IgD-negative memory B cell (primary cell): ENCODE data around the gene IQSEC1. TPM values are rescaled to one million over a fixed set of nuclear protein-coding genes. Genes with fewer than 3 reads are reported as not detected.

Experiments
- H3K27ac Mint-ChIP-seq, 3 donors: one replicate each; pipeline ENCODE4 v1.8.0; 2020 to 2022; ENCODE audit warnings: mild to moderate bottlenecking in 3 of 3, mixed read lengths in 3 of 3, moderate library complexity in 1 of 3
- H3K27me3 Mint-ChIP-seq: one replicate; pipeline ENCODE4 v1.8.0; 2021; ENCODE audit warnings: mixed read lengths
- H3K36me3 Mint-ChIP-seq: one replicate; pipeline ENCODE4 v1.8.0; 2020; ENCODE audit warnings: mild to moderate bottlenecking, mixed read lengths
- H3K4me1 Mint-ChIP-seq, 3 donors: one replicate each; pipeline ENCODE4 v1.8.0; 2020 to 2022; ENCODE audit warnings: mixed read lengths in 3 of 3, mild to moderate bottlenecking in 1 of 3
- H3K4me3 Mint-ChIP-seq, 4 donors: one replicate each; pipeline ENCODE4 v1.8.0; 2020 to 2022; ENCODE audit warnings: mild to moderate bottlenecking in 4 of 4, mixed read lengths in 4 of 4, moderate library complexity in 3 of 4
- H3K9me3 Mint-ChIP-seq, 3 donors: one replicate each; pipeline ENCODE4 v1.8.0; 2020 to 2021; ENCODE audit warnings: mixed read lengths in 3 of 3, mild to moderate bottlenecking in 1 of 3
- polyA plus RNA-seq: library from polyadenylated mRNA; unstranded; fragments of 300-500 nt; fragmentation: Illumina TruSeq; gene quantifications from one replicate; pipeline ENCODE4 v1.2.3, GENCODE V29; 2021

The IQSEC1 gene
- polyA plus RNA-seq, 1 donor from 2014 or later, result 52.5 TPM

DNA sequence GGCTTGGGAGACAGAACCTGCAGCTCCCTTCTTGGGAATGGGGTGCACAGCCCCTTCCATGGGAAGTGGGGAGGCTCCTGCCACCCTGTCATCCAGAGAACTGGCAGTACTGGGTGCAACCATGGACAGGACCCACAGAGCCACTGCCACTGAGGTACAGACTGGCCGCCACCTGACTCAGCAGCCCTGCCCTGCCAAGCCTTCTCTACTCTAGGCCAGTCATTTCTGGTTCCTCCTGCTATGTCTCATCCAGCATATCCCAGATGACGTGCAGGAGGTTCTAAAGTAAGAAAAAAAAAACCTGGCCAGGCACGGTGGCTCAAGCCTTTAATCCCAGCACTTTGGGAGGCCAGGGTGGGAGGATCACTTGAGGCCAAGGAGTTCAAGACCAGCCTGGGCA lies 155.0 kb downstream of the IQSEC1 start:
- Mint-ChIP-seq H3K9me3 (no peaks in the 10 kb centered on the region), H3K27me3 (no peaks in the 10 kb centered on the region), H3K27ac (no peak overlapping the region), H3K36me3 (no peaks in the 10 kb centered on the region), H3K4me3 (no peak overlapping the region), H3K4me1 (peaks cover 3 to 7% (median 3%) of the 10 kb centered on the region in 3 donors)

DNA sequence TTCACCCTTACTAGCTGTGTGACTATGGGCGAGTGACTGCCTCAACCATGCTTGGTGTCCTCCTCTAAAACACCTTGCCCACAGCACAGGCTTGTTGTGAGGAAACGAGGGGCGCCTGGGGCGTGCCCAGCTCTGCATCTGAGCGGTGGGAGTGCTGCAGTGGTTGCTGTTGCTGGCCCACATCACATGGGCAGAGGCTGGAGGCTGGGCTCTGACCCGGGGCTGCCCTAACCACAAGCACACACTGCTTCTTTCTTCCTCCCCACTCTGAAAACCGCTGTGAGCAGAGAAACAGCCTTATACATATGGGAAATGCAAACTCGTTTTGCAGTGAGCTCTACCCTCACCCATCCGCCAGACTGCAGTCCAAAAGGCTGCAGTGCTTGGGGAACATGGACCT lies 157.1 kb downstream of the IQSEC1 start:
- Mint-ChIP-seq H3K9me3 (no peaks in the 10 kb centered on the region), H3K4me3 (no peak overlapping the region), H3K27ac (peak overlapping the region; percentile 23 to 73 (median 35)), H3K27me3 (no peaks in the 10 kb centered on the region), H3K4me1 (peaks cover 0 to 7% (median 3%) of the 10 kb centered on the region in 3 donors), H3K36me3 (no peaks in the 10 kb centered on the region)

DNA sequence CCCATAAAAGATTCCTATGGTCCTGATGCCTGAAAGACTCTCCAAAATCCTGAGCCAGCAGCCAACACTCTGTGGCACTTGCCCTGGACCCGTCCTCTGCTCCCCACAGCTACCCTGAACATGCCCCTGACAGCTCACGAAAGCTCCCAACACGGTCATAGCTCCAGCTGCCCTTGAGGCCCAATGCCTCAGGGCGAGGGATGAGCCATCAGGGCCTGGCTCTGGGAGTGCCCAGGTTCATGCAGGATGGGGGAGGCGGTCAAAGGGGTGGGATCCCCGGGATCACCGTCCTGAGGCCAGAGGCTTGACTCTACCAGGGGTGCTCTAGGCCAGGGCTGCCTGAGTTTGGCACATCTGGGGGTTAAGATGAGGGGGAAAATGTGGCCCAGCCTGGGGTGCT lies 159.1 kb downstream of the IQSEC1 start:
- Mint-ChIP-seq H3K27ac (peak overlapping the region in 1 of 3 donors; percentile 53), H3K4me1 (peaks cover 0 to 7% (median 3%) of the 10 kb centered on the region in 3 donors), H3K36me3 (no peaks in the 10 kb centered on the region), H3K27me3 (no peaks in the 10 kb centered on the region), H3K9me3 (no peaks in the 10 kb centered on the region), H3K4me3 (no peak overlapping the region)

DNA sequence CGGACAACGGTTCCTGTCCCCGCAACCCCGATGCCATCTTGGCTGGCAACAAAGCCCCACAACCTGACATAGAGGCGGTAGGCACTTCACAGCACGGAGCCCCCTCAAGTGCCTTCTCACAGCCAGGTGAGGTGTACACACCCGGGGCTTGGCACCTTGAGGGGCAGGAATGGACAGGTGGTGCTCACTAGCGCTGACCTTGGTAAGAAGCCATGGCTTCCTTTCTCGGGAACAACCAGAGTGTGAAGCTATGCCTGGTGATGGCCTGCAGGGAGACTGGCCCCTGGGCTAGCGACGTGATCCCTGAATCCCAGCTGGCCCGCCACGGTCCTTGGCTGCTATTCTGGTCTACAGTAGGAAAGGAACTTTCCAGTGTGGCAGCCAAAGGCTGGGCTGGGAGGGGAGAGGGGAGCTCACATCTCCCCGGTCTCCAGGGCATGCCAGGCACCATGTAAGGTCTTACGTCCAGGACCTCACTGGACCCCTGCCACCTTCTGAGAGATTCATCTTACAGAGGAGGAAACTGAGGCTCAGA lies 161.3 kb downstream of the IQSEC1 start:
- Mint-ChIP-seq H3K36me3 (no peaks in the 10 kb centered on the region), H3K4me3 (no peak overlapping the region), H3K27ac (no peak overlapping the region), H3K9me3 (no peaks in the 10 kb centered on the region), H3K4me1 (peaks cover 0 to 4% (median 1%) of the 10 kb centered on the region in 3 donors), H3K27me3 (no peaks in the 10 kb centered on the region)

DNA sequence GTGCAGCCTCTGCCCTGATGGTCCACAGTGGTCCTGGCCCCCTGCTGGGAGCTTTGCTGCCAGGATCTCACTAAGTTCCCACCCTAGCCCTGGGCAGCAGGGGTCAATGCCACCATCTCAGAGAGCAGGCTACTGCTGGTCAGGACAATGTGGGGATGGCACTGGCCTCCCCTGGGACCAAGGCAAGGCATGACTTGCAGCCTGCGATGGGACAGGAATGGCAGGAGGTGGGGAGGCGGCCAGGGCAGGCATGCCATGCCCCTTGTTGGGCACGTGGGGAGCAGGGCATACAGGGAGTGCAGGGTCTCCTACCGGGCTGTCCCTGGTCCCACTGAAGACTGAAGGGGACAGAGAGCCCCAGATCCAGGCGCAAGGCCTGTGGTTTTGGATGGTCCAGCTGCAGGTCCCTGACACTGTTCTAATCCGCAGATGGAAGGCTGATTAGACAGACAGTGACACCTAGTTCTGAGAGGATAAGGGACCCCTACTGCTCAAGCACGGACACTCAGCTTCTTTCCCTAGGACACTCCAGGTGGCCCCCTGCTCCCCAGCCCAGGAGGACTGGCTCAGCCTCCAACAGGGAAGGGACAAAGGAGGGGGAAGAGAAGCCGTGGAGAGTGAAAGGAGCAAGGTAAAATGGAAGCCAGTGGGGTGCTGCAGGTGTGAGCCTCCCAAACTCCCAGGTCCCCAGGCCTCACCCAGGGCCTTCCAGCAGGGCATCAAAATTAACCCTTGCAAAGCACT lies 162.7 kb downstream of the IQSEC1 start:
- peak overlapping the region in 1 of 3 donors; percentile 59 for H3K27ac Mint-ChIP-seq
- no peak overlapping the region for H3K4me3 Mint-ChIP-seq
- no peaks in the 10 kb centered on the region for H3K36me3 Mint-ChIP-seq
- no peaks in the 10 kb centered on the region for H3K4me1 Mint-ChIP-seq
- no peaks in the 10 kb centered on the region for H3K9me3 Mint-ChIP-seq
- no peaks in the 10 kb centered on the region for H3K27me3 Mint-ChIP-seq

DNA sequence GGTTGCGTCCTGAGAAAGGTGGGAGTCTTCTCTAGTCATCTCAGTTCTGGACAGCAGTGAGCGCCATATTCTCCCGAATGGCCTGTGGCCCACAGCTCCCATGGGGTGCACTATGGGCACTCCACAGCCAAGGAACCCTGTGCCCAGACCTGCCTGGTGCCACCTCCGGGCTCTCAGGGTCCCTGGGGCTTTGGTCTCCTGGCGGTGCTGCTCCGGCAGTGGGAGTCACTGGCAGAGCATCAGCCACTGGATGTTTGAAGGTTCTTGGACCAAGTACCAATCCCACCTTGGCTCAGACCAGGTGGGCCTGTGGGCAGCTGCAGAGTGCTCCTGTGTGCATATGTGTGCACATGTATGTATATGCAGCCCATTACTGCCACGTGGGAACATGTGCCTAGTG lies 163.5 kb downstream of the IQSEC1 start:
- Mint-ChIP-seq H3K27ac (no peak overlapping the region), H3K4me3 (no peak overlapping the region), H3K9me3 (no peaks in the 10 kb centered on the region), H3K4me1 (peaks cover 0 to 2% (median 0%) of the 10 kb centered on the region in 3 donors), H3K36me3 (no peaks in the 10 kb centered on the region), H3K27me3 (no peaks in the 10 kb centered on the region)

DNA sequence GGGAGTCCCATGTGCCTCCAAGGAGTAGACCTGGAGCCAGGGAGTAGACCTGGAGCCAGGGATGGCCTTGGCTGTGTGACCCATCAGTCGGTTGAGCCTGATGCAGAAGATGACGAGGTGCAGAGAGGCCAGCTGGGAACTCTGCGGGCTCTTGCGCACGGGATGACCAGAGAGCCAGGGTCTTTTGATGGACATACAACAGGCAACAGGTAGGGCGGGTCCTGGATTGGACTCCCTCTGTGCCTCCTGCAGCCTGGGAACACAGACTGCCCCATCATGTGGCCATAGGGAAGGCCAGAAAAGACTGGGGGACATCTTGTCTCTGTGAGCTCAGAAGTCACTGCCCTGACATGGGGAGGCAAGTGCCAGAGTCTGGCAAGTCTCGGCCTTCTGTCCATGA lies 164.4 kb downstream of the IQSEC1 start:
- no peak overlapping the region for H3K4me3 Mint-ChIP-seq
- H3K36me3 Mint-ChIP-seq, result no peaks in the 10 kb centered on the region
- peak overlapping the region in 2 of 3 donors; percentile 23 to 74 for H3K27ac Mint-ChIP-seq
- H3K4me1 Mint-ChIP-seq, result peaks cover 0 to 2% (median 0%) of the 10 kb centered on the region in 3 donors
- H3K9me3 Mint-ChIP-seq, result no peaks in the 10 kb centered on the region
- H3K27me3 Mint-ChIP-seq, result no peaks in the 10 kb centered on the region

DNA sequence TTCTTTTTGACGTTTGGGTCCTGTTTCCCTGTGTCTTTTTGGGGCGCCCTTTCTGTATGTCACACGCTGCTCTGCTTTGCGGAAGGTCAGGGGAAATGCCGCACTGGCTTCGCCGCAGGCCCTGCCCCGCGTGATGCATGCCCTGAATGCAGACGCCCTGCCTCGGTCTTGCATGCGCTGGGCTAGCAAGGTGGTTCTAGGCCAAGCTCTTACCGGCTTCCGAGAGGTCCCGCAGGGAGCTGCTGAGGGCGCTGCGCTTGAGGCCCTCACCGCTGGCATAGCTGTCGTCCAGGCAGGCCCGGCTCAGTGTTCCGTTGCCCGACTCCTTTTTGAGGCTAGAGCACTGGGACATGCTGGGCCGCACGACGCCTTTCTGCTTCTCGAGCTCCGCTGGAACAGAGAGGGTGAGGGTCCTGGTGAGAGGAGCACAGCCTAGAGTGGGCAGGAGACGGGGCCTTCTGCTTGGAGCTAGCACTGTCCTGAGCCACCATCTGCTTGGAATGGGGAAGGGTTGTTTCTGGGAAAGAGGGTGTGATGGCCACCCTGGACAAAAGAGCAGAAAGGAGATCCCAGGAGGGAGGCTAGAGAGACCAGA lies 165.0 kb downstream of the IQSEC1 start:
- peak overlapping the region in 1 of 4 donors; percentile 5 for H3K4me3 Mint-ChIP-seq
- peak overlapping the region; percentile 23 to 74 (median 71) for H3K27ac Mint-ChIP-seq

DNA sequence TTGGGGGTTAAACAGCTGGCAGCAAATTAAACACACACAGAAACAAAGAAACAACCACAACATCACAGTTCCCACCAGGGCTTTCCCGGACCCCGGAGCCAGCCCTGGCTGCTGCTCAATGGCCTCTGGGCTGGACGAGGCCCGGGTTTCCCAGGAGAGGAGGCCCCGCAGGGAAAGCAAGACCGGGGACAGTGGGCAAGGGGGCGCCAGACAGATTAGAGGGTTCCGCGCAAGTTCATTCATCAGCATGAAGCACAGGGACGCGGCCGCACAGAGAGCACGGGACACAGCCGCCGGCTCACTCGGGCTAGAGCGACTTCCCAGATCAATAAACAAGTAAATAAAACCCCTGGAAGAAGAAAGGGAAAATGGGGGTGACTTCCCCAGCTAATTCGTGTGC lies 165.5 kb downstream of the IQSEC1 start:
- H3K4me3 Mint-ChIP-seq, result no peak overlapping the region
- no peaks in the 10 kb centered on the region for H3K9me3 Mint-ChIP-seq
- no peaks in the 10 kb centered on the region for H3K36me3 Mint-ChIP-seq
- peaks cover 0 to 5% (median 4%) of the 10 kb centered on the region in 3 donors for H3K4me1 Mint-ChIP-seq
- no peaks in the 10 kb centered on the region for H3K27me3 Mint-ChIP-seq
- H3K27ac Mint-ChIP-seq, result peak overlapping the region in 1 of 3 donors; percentile 71

More for the DNA sequence above, 165.0 kb downstream of the IQSEC1 start:
- no peaks in the 10 kb centered on the region for H3K9me3 Mint-ChIP-seq
- H3K36me3 Mint-ChIP-seq, result no peaks in the 10 kb centered on the region
- H3K27me3 Mint-ChIP-seq, result no peaks in the 10 kb centered on the region
- H3K4me1 Mint-ChIP-seq, result peaks cover 0 to 5% (median 4%) of the 10 kb centered on the region in 3 donors

DNA sequence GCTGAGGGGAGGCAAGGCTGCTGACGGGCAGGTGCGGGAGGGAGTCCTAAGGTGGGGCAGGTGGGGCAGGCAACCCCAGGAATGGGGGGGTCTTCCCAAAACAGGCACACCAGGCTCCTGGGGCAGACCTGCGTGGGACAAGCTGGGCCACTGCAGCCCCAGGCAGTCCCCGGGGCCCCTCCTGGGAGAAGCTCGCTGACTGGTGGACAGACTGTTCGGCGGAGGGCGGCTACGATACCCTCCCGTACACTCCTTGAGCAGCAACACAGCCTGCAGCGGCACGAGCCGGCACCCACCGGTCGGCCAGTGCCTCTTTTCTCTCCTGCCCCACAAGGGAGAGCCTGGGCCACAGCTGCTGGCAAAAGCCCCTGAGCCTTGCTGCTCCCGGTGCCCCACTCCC lies 165.9 kb downstream of the IQSEC1 start:
- Mint-ChIP-seq H3K36me3 (no peaks in the 10 kb centered on the region), H3K4me3 (no peak overlapping the region), H3K4me1 (peaks cover 0 to 7% (median 6%) of the 10 kb centered on the region in 3 donors), H3K27me3 (no peaks in the 10 kb centered on the region), H3K27ac (peak overlapping the region in 2 of 3 donors; percentile 53 to 71), H3K9me3 (no peaks in the 10 kb centered on the region)

DNA sequence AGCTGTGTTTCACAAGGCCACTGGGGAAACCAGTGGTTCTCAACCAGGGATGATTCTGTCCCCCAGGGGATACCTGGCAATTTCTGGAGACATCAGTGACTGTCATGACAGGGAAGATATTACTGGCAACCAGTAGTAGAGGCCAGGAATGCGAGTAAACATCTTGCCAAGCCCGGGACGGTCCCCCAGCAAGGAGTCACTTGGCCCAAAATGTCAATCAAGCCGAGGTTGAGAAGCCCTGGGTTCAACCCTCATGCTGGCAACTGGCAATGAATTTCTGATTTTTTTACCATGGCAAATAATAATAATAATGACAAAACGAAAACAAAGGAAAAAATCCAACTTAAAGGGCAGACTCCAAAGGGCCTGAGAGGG lies 166.3 kb downstream of the IQSEC1 start:
- H3K36me3 Mint-ChIP-seq, result no peaks in the 10 kb centered on the region
- H3K4me3 Mint-ChIP-seq, result no peak overlapping the region
- H3K27me3 Mint-ChIP-seq, result no peaks in the 10 kb centered on the region
- H3K9me3 Mint-ChIP-seq, result no peaks in the 10 kb centered on the region
- peaks cover 4 to 10% (median 9%) of the 10 kb centered on the region in 3 donors for H3K4me1 Mint-ChIP-seq
- H3K27ac Mint-ChIP-seq, result peak overlapping the region in 1 of 3 donors; percentile 53

DNA sequence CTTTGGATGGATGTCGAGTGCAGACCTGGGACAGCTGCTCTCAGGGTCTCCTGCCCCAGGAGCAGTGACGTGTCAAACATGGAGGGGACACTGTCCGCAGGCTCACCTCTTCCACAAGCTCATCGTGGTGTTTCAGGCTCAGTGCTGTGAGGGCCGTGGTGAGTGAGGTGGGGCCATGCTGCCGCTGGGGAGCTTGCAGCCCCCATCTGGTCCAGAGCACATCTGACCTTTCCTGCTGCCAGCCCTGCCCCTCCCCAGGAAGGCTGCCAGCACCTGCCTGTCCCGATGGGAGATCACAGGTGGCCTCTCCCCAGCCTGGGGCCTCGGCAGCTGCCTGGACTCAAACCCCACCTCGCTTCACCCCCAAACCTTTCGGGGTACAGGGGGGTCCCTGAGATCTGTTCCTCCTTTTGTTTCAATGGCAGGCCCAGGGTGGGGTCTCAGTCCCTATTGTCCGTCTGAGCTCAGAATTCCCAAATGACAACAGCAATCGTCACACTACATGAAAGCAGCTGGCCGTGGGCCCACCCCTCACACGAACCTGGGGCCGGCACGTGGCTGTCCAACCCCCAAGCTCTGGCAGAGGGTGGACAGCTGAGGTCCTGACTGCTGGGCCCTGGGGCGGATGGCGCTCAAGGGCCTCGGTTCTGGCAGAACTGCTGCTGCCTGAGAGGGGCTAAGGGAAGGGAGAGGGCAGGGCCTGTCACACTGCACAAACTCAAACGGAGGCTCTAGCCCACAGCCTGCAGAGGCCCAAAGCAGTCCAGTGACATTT lies 166.9 kb downstream of the IQSEC1 start:
- H3K9me3 Mint-ChIP-seq, result no peaks in the 10 kb centered on the region
- no peaks in the 10 kb centered on the region for H3K27me3 Mint-ChIP-seq
- H3K36me3 Mint-ChIP-seq, result peaks cover 1% of the 10 kb centered on the region
- no peak overlapping the region for H3K4me3 Mint-ChIP-seq
- peaks cover 6 to 12% (median 11%) of the 10 kb centered on the region in 3 donors for H3K4me1 Mint-ChIP-seq
- H3K27ac Mint-ChIP-seq, result peak overlapping the region in 1 of 3 donors; percentile 58

DNA sequence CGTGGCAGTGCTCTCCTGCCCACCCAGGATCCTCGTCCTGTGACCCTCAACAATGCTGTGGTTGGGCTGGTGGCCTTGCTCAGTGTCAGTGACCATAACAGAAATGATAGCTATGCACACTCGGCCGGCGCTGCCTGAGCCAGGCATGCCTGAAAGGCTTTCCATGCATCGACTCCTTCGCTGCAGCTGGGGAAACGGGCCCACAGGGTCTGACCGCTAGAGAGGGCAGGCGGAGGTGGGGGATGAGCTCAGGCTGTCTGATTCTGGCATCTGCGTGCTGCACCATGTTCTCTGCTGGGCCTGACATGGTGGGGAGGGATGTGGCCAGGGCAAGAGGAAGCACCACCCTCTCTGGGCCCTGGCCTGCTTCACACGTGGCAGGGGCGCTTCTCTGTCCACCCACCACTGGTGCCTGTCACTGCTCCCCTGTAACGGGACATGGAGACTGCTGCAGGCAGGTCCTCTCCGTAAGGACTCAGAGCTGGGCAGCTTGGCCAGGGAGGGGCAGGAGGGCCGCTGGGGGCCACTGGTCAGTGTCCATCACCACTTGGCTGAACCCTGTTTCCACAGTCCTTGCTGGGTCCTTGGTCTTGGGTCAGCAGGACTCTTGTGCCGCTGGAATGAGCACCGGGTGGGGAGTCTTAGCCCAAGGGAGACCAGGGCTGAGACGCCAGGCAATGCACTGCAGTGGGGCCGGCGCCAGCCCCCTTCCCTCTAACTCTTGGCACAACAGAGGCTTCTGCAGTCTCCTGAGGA lies 167.7 kb downstream of the IQSEC1 start:
- Mint-ChIP-seq H3K27me3 (no peaks in the 10 kb centered on the region), H3K36me3 (peaks cover 2% of the 10 kb centered on the region), H3K4me3 (peak overlapping the region in 1 of 4 donors; percentile 23), H3K27ac (peak overlapping the region in 2 of 3 donors; percentile 58 to 80), H3K9me3 (no peaks in the 10 kb centered on the region), H3K4me1 (peaks cover 6 to 12% (median 11%) of the 10 kb centered on the region in 3 donors)

DNA sequence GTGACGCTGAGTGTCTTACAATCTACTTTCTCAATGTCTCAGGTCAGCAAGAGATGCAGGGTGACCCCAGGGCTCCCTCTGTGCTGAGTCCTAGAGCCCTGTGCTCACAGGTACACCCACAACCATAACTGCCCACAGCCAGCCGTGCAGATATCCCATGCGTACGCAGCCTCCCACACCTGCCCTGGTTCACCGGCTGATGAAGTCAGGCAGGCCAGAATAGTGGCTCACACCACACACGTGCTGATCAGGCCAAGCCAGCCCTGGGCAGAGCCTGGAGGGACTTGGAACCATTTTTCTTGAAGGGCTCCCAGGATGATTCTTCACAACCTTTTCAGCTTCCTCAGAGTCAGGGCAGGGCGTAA lies 168.3 kb downstream of the IQSEC1 start:
- Mint-ChIP-seq H3K27ac (peak overlapping the region in 2 of 3 donors; percentile 56 to 80), H3K36me3 (peaks cover 2% of the 10 kb centered on the region), H3K9me3 (no peaks in the 10 kb centered on the region), H3K4me3 (peak overlapping the region in 1 of 4 donors; percentile 17), H3K27me3 (no peaks in the 10 kb centered on the region), H3K4me1 (peaks cover 6 to 12% (median 11%) of the 10 kb centered on the region in 3 donors)
